ENCODE data around the gene P2RX4.
A peak's percentile ranks its signal among the peaks of the same experiment; 100 is the strongest.

The P2RX4 gene

GRCh38 chr12:121241156-121241970, 31.4 kb downstream of the P2RX4 start:
- ChIA-PET CTCF (interaction anchor here (4.6 kb wide), 1 partner anchor 11 kb away, joined by 40 read pairs; no protein-coding TSS in a partner anchor), POLR2A (no interaction called here)
- TF ChIP-seq, protein P1, sequence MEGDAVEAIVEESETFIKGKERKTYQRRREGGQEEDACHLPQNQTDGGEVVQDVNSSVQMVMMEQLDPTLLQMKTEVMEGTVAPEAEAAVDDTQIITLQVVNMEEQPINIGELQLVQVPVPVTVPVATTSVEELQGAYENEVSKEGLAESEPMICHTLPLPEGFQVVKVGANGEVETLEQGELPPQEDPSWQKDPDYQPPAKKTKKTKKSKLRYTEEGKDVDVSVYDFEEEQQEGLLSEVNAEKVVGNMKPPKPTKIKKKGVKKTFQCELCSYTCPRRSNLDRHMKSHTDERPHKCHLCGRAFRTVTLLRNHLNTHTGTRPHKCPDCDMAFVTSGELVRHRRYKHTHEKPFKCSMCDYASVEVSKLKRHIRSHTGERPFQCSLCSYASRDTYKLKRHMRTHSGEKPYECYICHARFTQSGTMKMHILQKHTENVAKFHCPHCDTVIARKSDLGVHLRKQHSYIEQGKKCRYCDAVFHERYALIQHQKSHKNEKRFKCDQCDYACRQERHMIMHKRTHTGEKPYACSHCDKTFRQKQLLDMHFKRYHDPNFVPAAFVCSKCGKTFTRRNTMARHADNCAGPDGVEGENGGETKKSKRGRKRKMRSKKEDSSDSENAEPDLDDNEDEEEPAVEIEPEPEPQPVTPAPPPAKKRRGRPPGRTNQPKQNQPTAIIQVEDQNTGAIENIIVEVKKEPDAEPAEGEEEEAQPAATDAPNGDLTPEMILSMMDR (IDR thresholded peaks at IDR 0.05; ENCODE audit: control extremely low read depth, extremely low read depth, low read depth, missing control alignments) = no peak
- DNase-seq (ENCODE audit: extremely low spot score) = no peak

DNA sequence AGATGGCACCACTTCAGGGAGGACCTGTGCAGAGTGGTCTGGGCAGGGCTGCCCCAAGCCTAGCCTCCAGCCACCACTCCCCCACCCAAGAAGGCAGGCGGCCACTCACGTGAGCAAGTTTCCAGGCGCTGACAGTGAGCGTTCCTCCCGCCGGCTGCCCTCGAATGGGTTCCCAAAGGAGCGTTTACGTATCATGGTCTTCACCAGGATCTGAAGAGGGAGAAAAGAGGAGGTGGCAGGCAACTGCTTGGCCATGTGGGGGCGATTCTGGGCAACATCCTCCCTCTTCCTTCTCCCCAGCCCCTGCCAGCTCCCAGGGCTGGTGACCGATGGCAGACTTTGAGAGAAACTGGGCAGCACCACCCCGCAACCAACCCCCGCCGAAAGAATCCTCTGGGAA, 35.1 kb downstream of the P2RX4 start:
- TF ChIP-seq, protein P1 (IDR thresholded peaks at IDR 0.05; ENCODE audit: control extremely low read depth, extremely low read depth, low read depth, missing control alignments) = no peak
- POLR2A ChIA-PET = no interaction called here
- CTCF ChIA-PET = interaction anchor here (1.4 kb wide), 1 partner anchor 15 kb away, joined by 6 read pairs; no protein-coding TSS in a partner anchor
- DNase-seq (ENCODE audit: extremely low spot score) = no peak

DNA sequence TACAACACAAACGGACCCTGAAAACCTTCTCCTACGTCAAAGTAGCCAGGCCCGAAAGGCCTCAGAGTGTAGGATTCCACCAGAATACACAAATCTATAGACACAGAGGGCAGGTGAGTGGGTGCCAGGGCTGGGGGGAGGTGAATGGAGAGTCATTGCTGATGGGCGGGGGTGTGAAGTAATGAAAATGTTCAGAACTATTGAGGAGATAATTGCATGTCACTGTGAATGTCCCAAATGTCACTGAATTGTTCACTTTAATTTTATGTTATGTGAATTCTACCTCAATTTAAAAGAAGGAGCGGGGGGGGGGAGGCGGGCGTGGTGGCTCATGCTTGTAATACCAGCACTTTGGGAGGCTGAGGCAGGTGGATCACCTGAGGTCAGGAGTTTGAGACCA, 36.0 kb downstream of the P2RX4 start:
- CTCF ChIA-PET = no interaction called here
- TF ChIP-seq, protein P1 (IDR thresholded peaks at IDR 0.05; ENCODE audit: control extremely low read depth, extremely low read depth, low read depth, missing control alignments) = no peak
- no peak for DNase-seq (ENCODE audit: extremely low spot score)
- POLR2A ChIA-PET = no interaction called here

DNA sequence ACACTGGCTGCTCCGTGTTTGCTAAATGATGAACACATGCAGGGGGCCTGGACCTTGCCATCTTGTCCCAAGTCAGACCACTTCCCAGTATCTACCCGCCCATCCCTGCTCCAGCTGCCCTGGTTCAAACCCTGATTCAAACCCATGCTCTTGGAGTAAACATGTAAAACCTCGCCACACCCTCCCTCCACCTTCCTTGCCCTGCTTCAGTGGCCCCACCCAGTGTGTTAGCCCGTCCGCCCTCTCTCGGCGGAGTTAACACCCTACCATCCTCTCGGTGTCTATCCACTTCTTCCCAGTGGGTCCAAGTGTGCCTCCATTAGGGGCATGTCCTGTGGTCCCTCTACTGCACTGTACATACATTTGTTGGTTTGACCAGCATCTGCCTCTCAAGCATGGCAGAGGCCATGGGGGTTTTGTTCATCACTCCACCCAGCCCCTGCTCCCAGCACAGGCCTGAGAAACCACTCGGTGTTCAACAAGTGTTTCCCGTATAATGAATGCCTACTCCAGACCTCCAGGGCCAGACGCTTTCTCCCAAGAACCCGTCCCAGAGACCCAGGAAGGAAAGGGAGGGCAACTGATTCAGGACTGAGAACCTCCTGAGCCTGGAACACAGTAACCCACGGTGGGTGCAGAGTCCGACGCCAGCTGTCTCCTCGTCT, 37.1 kb downstream of the P2RX4 start:
- TF ChIP-seq, protein P1 (IDR thresholded peaks at IDR 0.05; ENCODE audit: control extremely low read depth, extremely low read depth, low read depth, missing control alignments) = no peak
- ChIA-PET POLR2A (no interaction called here), CTCF (interaction anchor here (0.8 to 1.4 kb wide), 4 partner anchors 12 to 49 kb away, joined by 3 to 5 read pairs (median 3); partner anchors contain the start of gene CAMKK2)
- no peak for DNase-seq (ENCODE audit: extremely low spot score)

DNA sequence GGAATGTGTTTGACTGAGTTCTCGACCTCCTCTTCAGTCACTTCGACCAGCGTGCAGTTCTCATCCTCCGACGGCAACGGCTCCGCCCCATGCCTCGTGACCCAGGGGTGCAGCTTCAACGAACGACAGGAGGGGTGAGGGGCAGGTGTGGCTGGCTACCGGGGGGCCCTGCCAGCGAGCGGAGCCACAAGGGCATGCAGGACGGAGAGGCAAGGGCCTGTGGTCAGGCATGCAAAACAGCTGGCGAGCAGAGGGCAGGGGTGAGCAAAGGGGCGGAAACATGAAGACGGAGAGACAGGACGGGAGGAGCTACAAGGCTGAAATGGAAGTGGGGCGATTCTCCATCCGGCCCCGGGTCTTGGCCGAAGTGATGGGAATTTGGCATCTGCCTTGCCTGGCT, 38.7 kb downstream of the P2RX4 start:
- CTCF ChIA-PET = interaction anchor here (0.7 to 1.7 kb wide), 7 partner anchors 9 to 136 kb away, joined by 3 to 5 read pairs (median 4); no protein-coding TSS in a partner anchor
- POLR2A ChIA-PET = interaction anchor here (0.9 to 1.1 kb wide), 2 partner anchors 9 to 957 kb away, joined by 4 to 9 read pairs; partner anchors contain the start of gene RNU4-2
- peak; percentile 69 for DNase-seq (ENCODE audit: extremely low spot score)
- TF ChIP-seq, protein P1 (IDR thresholded peaks at IDR 0.05; ENCODE audit: control extremely low read depth, extremely low read depth, low read depth, missing control alignments) = no peak

DNA sequence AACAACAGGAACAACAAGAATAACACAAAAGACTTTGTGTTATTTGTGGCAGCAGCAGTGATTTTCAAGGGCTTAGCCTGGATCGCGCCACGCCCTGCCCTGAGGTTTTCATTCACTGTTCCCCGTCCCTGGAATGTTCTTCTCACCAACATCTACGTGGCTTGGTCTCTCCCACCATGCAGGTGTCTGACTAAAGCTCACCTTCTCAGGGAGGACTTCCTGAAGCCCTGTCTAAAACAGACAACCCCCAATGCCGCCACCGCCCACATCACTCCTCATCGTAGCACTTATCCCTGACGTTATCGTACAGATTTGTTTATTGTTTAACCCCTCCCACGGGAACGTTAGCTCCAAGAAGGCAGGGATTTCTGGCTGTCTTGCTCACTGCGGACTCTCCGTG, 40.4 kb downstream of the P2RX4 start:
- TF ChIP-seq, protein P1 (IDR thresholded peaks at IDR 0.05; ENCODE audit: control extremely low read depth, extremely low read depth, low read depth, missing control alignments) = no peak
- ChIA-PET POLR2A (no interaction called here), CTCF (interaction anchor here (1.0 to 1.3 kb wide), 2 partner anchors 19 to 21 kb away, joined by 3 to 4 read pairs; no protein-coding TSS in a partner anchor)
- no peak for DNase-seq (ENCODE audit: extremely low spot score)

Data from GM10248 (cell line).